GM18861 (cell line): ENCODE results near the gene CSAG1.
"Not testable (repeated sequence)": the region's sequence is repeated elsewhere in the genome, so short reads cannot be mapped to it uniquely, and the experiment has no call there.

Experiments
- ATAC-seq: cut with Tn5 transposase; IDR thresholded peaks from one replicate; pipeline ENCODE4 v1.9.1; 2021; ENCODE audit not compliant: unreplicated experiment

The CSAG1 gene, protein sequence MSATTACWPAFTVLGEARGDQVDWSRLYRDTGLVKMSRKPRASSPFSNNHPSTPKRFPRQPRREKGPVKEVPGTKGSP

DNA sequence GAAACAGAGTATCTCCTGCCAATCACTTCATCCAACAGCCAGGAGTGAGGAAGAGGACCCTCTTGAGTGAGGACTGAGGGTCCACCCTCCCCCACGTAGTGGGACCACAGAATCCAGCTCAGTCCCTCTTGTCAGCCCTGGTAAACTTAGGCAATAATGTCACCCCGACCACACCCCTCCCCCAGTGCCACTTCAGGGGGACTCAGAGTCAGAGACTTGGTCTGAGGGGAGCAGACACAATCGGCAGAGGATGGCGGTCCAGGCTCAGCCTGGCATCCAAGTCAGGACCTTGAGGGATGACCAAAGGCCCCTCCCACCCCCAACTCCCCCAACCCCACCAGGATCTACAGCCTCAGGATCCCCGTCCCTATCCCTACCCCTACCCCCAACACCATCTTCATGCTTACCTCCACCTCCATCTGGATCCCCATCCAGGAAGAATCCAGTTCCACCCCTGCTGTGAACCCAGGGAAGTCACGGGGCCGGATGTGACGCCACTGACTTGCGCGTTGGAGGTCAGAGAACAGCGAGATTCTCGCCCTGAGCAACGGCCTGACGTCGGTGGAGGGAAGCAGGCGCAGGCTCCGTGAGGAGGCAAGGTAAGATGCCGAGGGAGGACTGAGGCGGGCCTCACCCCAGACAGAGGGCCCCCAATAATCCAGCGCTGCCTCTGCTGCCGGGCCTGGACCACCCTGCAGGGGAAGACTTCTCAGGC, at the start of gene CSAG1, which contains the start of gene MAGEA12:
Gene CSAG1, minus strand, starts transcription at position 461 of the 715 bp plus-strand sequence. CDS start 1,261 bp downstream, outside the sequence.
Gene MAGEA12, plus strand, starts transcription at position 497 of the 715 bp plus-strand sequence. CDS start 2,405 bp downstream, outside the sequence.
- no peak for ATAC-seq

DNA sequence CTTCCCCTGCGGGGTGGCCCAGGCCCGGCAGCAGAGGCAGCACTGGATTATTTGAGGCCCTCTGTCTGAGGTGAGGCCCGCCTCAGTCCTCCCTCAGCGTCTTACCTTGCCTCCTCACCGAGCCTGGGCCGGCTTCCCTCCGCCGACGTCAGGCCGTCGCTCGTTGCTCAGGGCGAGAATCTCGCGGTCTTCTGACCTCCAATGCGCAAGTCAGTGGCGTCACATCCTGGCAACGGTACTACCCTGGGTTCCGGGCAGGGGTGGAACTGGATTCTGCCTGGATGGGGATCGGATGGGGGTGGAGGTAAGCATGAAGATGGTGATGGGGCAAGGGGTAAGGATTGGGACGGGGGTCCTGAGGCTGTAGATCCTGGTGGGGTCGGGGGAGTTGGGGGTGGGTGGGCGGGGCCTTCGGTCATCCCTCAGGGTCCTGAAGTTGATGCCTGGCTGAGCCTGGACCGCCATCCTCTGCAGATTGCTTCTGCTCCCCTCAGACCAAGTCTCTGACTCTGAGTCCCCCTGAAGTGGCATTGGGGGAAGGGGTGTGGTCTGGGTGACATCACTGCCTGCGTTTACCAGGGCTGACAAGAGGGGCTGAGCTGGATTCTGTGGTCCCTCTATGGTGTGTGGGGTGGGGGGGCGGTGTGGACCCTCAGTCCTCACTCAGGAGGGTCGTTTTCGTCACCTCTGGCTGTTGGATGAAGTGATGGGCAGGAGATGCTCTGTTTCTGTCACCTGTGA, 36.2 kb upstream of the CSAG1 start, which contains the start of gene MAGEA6:
Gene MAGEA6, minus strand, starts transcription at position 141 of the 741 bp plus-strand sequence. CDS start 2,039 bp downstream, outside the sequence.
- ATAC-seq: not testable (repeated sequence)

DNA sequence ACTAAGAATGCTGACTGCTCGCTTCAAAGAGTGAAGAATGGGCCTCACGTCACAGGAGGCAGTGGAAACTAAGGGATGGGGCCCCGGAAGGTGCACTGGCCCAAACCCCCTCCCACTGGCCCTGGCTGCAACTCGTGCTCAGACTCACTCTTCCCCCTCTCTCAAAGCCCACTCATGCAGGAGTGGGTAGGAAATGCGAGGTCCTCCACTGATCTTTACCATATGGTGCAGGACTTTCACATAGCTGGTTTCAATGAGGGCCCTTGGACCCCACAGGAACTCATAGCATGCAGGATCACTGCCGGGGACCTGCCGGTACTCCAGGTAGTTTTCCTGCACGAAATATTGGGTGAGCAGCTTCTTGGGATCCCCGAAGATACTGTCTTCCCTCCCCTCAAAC, 33.0 kb upstream of the CSAG1 start:
- not testable (repeated sequence) for ATAC-seq

DNA sequence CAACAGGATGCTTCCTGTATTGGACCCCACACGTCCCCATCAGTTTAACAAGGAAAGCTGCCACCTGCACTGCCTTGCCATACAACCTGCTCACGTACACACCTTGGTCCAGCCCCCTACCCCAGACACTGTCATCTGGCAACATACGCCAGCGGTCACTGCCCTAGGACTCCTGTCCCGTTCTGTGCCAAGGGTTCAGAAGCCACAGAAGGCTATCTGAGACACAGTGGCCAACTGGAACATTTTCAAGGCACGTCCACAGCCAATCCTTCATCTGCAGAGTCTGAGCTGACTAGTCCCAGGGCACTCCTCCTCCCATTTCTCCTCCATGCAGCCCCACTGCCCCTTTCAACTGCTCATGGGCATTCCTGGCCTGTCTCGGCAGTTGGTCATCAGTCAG, 28.1 kb upstream of the CSAG1 start:
- ATAC-seq: not testable (repeated sequence)

DNA sequence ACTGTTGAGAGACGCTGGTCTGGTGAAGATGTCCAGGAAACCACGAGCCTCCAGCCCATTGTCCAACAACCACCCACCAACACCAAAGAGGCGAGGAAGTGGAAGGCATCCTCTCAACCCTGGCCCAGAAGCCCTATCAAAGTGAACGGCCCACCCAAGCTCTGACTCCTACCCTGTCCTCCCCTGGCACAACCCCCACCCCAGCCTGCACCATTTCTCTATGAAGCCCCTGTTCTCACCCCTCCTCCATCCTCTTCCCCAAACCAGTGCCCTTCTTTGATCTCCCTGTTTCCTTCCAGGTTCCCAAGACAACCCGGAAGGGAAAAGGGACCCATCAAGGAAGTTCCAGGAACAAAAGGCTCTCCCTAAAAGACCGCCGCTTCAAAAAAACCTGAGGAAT, 26.0 kb upstream of the CSAG1 start:
- not testable (repeated sequence) for ATAC-seq

DNA sequence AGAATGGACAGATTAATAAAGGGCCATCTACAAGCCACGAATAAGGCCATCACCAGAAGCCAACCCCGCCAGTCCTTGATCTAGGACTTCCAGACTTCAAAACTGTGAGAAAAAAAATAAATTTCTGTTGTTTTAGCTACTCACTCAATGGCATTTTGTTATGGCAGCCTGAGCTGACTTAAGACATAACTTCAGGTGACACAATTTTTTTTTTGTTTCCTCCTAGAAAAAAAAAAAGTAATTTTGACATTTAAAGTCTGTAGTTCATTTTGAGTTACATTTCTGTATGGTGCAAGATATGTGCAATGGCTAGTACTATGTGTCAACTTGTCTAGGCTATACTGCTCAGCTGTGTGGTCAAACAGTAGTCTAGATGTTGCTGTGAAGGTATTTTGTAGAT, 25.4 kb upstream of the CSAG1 start, which contains the start of gene CSAG3:
Gene CSAG3, plus strand, starts transcription at position 301 of the 400 bp plus-strand sequence.
- ATAC-seq: not testable (repeated sequence)

DNA sequence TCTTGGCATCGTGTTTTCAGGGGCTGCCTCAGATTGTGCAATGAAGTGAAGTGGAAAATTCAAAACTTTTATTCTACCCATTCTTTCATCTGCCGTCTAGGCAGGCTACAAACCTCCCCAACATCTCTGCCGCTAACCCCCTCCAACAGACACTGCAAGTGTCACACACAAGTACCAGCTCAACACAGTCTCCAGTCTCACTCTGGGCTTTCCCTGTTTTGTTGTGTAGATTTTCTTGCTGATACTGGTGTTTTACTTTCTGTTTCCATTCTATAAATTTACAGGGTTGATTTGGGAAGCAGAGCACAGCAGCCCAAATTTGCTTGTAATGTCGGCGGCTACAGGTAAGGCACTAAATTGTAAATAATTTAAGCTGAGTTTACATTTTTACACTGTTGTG, 21.4 kb upstream of the CSAG1 start:
- peak; percentile 60 for ATAC-seq

DNA sequence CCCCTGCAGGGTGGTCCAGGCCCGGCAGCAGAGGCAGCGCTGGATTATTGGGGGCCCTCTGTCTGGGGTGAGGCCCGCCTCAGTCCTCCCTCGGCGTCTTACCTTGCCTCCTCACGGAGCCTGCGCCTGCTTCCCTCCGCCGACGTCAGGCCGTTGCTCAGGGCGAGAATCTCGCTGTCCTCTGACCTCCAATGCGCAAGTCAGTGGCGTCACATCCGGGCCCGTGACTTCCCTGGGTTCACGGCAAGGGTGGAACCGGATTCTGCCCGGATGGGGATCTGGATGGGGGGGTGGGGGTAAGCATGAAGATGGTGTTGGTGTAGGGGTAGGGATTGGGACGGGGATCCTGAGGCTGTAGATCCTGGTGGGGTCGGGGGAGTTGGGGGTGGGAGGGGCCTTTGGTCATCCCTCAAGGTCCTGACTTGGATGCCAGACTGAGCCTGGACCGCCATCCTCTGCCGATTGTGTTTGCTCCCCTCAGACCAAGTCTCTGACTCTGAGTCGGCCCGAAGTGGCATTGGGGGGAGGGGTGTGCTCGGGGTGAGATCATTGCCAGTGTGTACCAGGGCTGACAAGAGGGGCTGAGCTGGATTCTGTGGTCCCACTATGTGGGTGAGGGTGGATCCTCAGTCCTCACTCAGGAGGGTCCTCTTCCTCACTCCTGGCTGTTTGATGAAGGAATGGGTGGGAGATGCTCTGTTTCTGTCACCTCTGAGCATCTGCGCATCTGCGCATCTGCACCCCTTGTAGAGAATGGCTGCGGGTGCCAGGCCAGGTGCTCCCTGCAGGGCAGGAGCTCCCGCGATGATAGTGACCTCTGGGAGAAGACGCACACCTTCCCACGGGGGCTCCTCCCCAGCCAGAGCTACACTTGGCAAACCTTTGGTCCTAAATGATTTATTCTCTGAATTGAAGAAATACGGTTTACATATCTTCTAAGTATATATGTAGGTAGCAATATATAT, 20.4 kb upstream of the CSAG1 start, which contains the start of gene MAGEA2:
Gene MAGEA2, minus strand, starts transcription at position 157 of the 965 bp plus-strand sequence. CDS start 2,479 bp downstream, outside the sequence.
- ATAC-seq: not testable (repeated sequence)

DNA sequence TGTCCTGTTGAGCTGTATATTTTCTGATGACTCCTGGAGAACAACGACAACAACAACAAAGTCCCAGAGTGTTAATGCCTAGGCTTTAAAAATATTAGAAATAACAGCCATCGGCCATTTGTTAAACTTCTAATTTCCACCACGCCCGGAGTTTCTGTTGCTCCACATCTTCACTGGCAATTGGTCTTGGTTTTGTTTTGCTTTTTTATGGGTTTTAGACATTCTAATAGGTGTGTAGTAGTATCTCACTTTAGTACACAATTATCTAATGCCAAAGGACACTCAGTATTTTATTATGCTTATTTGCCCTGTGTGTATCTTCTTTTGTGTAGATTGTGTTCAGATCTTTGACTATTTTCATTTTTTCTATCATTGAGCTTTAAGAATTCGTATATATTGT, 5.0 kb upstream of the CSAG1 start:
- no peak for ATAC-seq

DNA sequence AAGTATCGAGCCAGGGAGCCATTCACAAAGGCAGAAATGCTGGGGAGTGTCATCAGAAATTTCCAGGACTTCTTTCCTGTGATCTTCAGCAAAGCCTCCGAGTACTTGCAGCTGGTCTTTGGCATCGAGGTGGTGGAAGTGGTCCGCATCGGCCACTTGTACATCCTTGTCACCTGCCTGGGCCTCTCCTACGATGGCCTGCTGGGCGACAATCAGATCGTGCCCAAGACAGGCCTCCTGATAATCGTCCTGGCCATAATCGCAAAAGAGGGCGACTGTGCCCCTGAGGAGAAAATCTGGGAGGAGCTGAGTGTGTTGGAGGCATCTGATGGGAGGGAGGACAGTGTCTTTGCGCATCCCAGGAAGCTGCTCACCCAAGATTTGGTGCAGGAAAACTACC, 3.0 kb upstream of the CSAG1 start:
- ATAC-seq: not testable (repeated sequence)

DNA sequence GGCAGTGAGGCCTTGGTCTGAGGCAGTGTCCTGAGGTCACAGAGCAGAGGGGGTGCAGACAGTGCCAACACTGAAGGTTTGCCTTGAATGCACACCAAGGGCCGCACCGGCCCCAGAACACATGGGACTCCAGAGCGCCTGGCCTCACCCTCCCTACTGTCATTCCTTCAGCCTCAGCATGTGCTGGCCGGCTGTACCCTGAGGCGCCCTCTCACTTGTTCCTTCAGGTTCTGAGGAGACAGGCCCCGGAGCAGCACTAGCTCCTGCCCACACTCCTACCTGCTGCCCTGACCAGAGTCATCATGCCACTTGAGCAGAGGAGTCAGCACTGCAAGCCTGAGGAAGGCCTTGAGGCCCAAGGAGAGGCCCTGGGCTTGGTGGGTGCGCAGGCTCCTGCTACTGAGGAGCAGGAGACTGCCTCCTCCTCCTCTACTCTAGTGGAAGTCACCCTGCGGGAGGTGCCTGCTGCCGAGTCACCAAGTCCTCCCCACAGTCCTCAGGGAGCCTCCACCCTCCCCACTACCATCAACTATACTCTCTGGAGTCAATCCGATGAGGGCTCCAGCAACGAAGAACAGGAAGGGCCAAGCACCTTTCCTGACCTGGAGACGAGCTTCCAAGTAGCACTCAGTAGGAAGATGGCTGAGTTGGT, 2.5 kb upstream of the CSAG1 start:
- no peak for ATAC-seq

DNA sequence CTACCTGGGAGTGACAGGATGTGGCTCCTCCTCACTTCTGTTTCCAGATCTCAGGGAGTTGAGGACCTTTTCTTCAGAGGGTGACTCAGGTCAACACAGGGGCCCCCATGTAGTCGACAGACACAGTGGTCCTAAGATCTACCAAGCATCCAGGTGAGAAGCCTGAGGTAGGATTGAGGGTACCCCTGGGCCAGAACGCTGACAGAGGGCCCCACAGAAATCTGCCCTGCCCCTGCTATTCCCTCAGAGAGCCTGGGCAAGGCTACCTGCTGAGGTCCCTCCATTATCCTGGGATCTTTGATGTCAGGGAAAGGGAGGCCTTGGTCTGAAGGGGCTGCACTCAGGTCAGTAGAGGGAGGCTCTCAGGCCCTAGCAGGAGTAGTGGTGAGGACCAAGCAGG, 1.6 kb upstream of the CSAG1 start:
- no peak for ATAC-seq

DNA sequence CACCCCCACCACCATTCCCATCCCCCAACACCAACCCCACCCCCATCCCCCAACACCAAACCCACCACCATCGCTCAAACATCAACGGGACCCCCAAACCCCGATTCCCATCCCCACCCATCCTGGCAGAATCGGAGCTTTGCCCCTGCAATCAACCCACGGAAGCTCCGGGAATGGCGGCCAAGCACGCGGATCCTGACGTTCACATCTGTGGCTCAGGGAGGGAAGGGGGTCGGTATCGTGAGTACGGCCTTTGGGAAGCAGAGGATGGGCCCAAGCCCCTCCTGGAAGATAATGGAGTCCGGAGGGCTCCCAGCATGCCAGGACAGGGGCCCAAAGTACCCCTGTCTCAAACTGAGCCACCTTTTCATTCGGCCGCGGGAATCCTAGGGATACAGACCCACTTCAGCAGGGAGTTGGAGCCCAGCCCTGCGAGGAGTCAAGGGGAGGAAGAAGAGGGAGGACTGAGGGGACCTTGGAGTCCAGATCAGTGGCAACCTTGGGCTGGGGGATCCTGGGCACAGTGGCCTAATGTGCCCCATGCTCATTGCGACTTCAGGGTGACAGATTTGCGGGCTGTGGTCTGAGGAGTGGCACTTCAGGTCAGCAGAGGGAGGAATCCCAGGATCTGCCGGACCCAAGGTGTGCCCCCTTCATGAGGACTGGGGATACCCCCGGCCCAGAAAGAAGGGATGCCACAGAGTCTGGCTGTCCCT, 780 bp upstream of the CSAG1 start:
- not testable (repeated sequence) for ATAC-seq

DNA sequence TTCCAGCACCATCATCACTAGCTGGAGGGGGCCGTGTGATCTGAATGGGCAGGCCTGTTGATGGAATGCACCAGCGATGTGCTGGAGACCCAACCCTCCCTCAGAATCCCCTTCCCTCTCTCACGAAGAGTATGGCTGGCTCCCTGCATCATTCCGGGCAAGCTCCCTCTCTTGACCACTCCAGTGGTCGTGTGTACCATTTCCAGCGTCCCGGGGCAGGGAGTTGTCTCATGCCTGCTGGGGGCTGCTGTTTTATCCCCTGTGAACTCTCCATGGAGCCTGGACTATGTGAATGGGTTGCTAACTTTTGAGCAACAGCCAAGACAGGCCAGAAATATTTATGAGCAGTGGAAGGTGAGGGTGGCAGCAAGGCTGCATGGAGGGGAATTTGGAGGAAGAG, 8.1 kb downstream of the CSAG1 start:
- ATAC-seq: no peak

DNA sequence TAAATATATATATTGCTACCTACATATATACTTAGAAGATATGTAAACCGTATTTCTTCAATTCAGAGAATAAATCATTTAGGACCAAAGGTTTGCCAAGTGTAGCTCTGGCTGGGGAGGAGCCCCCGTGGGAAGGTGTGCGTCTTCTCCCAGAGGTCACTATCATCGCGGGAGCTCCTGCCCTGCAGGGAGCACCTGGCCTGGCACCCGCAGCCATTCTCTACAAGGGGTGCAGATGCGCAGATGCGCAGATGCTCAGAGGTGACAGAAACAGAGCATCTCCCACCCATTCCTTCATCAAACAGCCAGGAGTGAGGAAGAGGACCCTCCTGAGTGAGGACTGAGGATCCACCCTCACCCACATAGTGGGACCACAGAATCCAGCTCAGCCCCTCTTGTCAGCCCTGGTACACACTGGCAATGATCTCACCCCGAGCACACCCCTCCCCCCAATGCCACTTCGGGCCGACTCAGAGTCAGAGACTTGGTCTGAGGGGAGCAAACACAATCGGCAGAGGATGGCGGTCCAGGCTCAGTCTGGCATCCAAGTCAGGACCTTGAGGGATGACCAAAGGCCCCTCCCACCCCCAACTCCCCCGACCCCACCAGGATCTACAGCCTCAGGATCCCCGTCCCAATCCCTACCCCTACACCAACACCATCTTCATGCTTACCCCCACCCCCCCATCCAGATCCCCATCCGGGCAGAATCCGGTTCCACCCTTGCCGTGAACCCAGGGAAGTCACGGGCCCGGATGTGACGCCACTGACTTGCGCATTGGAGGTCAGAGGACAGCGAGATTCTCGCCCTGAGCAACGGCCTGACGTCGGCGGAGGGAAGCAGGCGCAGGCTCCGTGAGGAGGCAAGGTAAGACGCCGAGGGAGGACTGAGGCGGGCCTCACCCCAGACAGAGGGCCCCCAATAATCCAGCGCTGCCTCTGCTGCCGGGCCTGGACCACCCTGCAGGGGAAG, 19.4 kb downstream of the CSAG1 start, which contains the start of gene MAGEA2B:
Gene MAGEA2B, plus strand, starts transcription at position 814 of the 973 bp plus-strand sequence. CDS start 2,479 bp downstream, outside the sequence.
- ATAC-seq: not testable (repeated sequence)

DNA sequence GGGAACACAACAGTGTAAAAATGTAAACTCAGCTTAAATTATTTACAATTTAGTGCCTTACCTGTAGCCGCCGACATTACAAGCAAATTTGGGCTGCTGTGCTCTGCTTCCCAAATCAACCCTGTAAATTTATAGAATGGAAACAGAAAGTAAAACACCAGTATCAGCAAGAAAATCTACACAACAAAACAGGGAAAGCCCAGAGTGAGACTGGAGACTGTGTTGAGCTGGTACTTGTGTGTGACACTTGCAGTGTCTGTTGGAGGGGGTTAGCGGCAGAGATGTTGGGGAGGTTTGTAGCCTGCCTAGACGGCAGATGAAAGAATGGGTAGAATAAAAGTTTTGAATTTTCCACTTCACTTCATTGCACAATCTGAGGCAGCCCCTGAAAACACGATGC, 20.3 kb downstream of the CSAG1 start:
- peak; percentile 54 for ATAC-seq

DNA sequence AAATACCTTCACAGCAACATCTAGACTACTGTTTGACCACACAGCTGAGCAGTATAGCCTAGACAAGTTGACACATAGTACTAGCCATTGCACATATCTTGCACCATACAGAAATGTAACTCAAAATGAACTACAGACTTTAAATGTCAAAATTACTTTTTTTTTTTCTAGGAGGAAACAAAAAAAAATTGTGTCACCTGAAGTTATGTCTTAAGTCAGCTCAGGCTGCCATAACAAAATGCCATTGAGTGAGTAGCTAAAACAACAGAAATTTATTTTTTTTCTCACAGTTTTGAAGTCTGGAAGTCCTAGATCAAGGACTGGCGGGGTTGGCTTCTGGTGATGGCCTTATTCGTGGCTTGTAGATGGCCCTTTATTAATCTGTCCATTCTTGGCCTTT, 24.3 kb downstream of the CSAG1 start, which contains the start of gene CSAG2:
Gene CSAG2, minus strand, starts transcription at position 101 of the 400 bp plus-strand sequence. CDS start 161 bp downstream, outside the sequence.
- not testable (repeated sequence) for ATAC-seq

DNA sequence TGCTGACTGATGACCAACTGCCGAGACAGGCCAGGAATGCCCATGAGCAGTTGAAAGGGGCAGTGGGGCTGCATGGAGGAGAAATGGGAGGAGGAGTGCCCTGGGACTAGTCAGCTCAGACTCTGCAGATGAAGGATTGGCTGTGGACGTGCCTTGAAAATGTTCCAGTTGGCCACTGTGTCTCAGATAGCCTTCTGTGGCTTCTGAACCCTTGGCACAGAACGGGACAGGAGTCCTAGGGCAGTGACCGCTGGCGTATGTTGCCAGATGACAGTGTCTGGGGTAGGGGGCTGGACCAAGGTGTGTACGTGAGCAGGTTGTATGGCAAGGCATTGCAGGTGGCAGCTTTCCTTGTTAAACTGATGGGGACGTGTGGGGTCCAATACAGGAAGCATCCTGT, 27.0 kb downstream of the CSAG1 start:
- not testable (repeated sequence) for ATAC-seq
